KMS-11 (cell line): ENCODE measurements around the gene CALD1.

ENCODE experiments used
- H2AFZ ChIP-seq: fragments of 200-600 bp; sonication (generic); 2 replicates; pipeline ENCODE4 v1.6.1; 2016; ENCODE audit warnings: antibody characterized with exemption, mixed run types, low read depth
- H3K27ac ChIP-seq: fragments of 200-600 bp; sonication (generic); 2 replicates; pipeline ENCODE4 v1.6.1; 2016; ENCODE audit warnings: mild to moderate bottlenecking, mixed run types
- H3K27me3 ChIP-seq: fragments of 200-600 bp; sonication (generic); 2 replicates; pipeline ENCODE4 v1.6.1; 2017; ENCODE audit warnings: mild to moderate bottlenecking, low read depth, mixed run types, moderate library complexity; ENCODE audit not compliant: insufficient read depth
- H3K36me3 ChIP-seq: fragments of 200-600 bp; sonication (generic); 2 replicates; pipeline ENCODE4 v1.6.1; 2017; ENCODE audit warnings: mild to moderate bottlenecking, mixed run types; ENCODE audit not compliant: insufficient read depth
- H3K4me1 ChIP-seq: fragments of 200-600 bp; sonication (generic); 2 replicates; pipeline ENCODE4 v1.6.1; 2016; ENCODE audit warnings: mild to moderate bottlenecking, low read depth, mixed run types; ENCODE audit not compliant: poor library complexity, severe bottlenecking
- H3K4me2 ChIP-seq: fragments of 200-600 bp; sonication (generic); 2 replicates; pipeline ENCODE4 v1.7.0; 2016; ENCODE audit warnings: mild to moderate bottlenecking, mixed run types
- H3K4me3 ChIP-seq: fragments of 200-600 bp; sonication (generic); IDR thresholded peaks from 2 replicates; pipeline ENCODE4 v1.6.1; 2017; ENCODE audit warnings: low read depth, low read length, mixed read lengths; ENCODE audit not compliant: insufficient read depth
- H3K79me2 ChIP-seq: fragments of 200-600 bp; sonication (generic); 2 replicates; pipeline ENCODE4 v1.6.1; 2016; ENCODE audit warnings: low read depth, mixed run types; ENCODE audit not compliant: insufficient read depth
- H3K9ac ChIP-seq: fragments of 200-600 bp; sonication (generic); 2 replicates; pipeline ENCODE4 v1.6.1; 2016; ENCODE audit warnings: mild to moderate bottlenecking, mixed run types
- H4K20me1 ChIP-seq: fragments of 200-600 bp; sonication (generic); 2 replicates; pipeline ENCODE4 v1.6.1; 2016; ENCODE audit warnings: mild to moderate bottlenecking, mixed run types; ENCODE audit not compliant: insufficient read depth
- CTCF ChIP-seq: fragments of 200-600 bp; sonication (generic); conservative IDR thresholded peaks from 2 replicates; pipeline ENCODE4 v1.6.1; 2017; ENCODE audit warnings: low read depth, mild to moderate bottlenecking, antibody characterized with exemption, low read length, moderate library complexity, mixed read lengths

The CALD1 gene

GRCh38 chr7:134764365-134764764 is 15.1 kb upstream of the CALD1 start:
- no peaks in the 10 kb centered on the region for H3K27me3 ChIP-seq
- H3K27ac ChIP-seq = no peak overlapping the region
- no peak overlapping the region for H3K4me3 ChIP-seq
- no peaks in the 10 kb centered on the region for H3K79me2 ChIP-seq
- TF ChIP-seq CTCF = no peak
- no peak overlapping the region for H3K4me2 ChIP-seq
- no peak overlapping the region for H3K9ac ChIP-seq
- no peaks in the 10 kb centered on the region for H4K20me1 ChIP-seq
- H2AFZ ChIP-seq = no peak overlapping the region
- H3K4me1 ChIP-seq = no peaks in the 10 kb centered on the region
- H3K36me3 ChIP-seq = no peaks in the 10 kb centered on the region

- Histone ChIP-seq H3K4me2 (no peak overlapping the region), H3K27ac (no peak overlapping the region), H3K36me3 (no peaks in the 10 kb centered on the region), H3K27me3 (no peaks in the 10 kb centered on the region), H4K20me1 (no peaks in the 10 kb centered on the region), H2AFZ (no peak overlapping the region), H3K79me2 (no peaks in the 10 kb centered on the region), H3K4me1 (no peaks in the 10 kb centered on the region), H3K4me3 (no peak overlapping the region), H3K9ac (no peak overlapping the region)
- no peak for TF ChIP-seq CTCF
Measured at GRCh38 chr7:134766779-134767519, 12.5 kb upstream of the CALD1 start.

- H3K4me1 ChIP-seq = no peaks in the 10 kb centered on the region
- no peak overlapping the region for H3K4me3 ChIP-seq
- H3K4me2 ChIP-seq = no peak overlapping the region
- H2AFZ ChIP-seq = no peak overlapping the region
- H3K36me3 ChIP-seq = no peaks in the 10 kb centered on the region
- H3K79me2 ChIP-seq = no peaks in the 10 kb centered on the region
- no peak overlapping the region for H3K9ac ChIP-seq
- no peak for TF ChIP-seq CTCF
- no peaks in the 10 kb centered on the region for H4K20me1 ChIP-seq
- no peaks in the 10 kb centered on the region for H3K27me3 ChIP-seq
- no peak overlapping the region for H3K27ac ChIP-seq
Measured at GRCh38 chr7:134767520-134768168, 11.8 kb upstream of the CALD1 start.

GRCh38 chr7:134768243-134768642 is 11.2 kb upstream of the CALD1 start:
- Histone ChIP-seq H3K4me3 (no peak overlapping the region), H3K27me3 (no peaks in the 10 kb centered on the region), H2AFZ (no peak overlapping the region), H3K4me1 (no peaks in the 10 kb centered on the region), H3K4me2 (no peak overlapping the region), H3K9ac (no peak overlapping the region), H3K79me2 (no peaks in the 10 kb centered on the region), H4K20me1 (no peaks in the 10 kb centered on the region), H3K27ac (no peak overlapping the region), H3K36me3 (no peaks in the 10 kb centered on the region)
- TF ChIP-seq CTCF = no peak
